Measurements from ENCODE around the gene ANKRD9. TPM values are rescaled to one million over a fixed set of nuclear protein-coding genes. Genes with fewer than 3 reads are reported as not detected.
"Not testable (repeated sequence)": the region's sequence is repeated elsewhere in the genome, so short reads cannot be mapped to it uniquely, and the experiment has no call there.

Gene ANKRD9
- total and polyA plus RNA-seq, 8 donors, result 5.3 to 357 (median 27.0) TPM

GRCh38 chr14:102556098-102556677, 46.6 kb upstream of the ANKRD9 start:
- H3K27ac ChIP-seq, result no peak overlapping the region
- 86 to 97% (median 96%) methylated on average over 6 to 14 of the region's 14 CpGs for WGBS, 5 donors
- TF ChIP-seq EP300 (IDR thresholded peaks at IDR 0.05) (no peak), POLR2AphosphoS5 (IDR thresholded peaks at IDR 0.05) (no peak), POLR2A (IDR thresholded peaks at IDR 0.05) (no peak), CTCF (IDR thresholded peaks at IDR 0.05) (no peak)
- H3K36me3 ChIP-seq, result no peaks in the 10 kb centered on the region
- no peak overlapping the region for H3K4me3 ChIP-seq
- no peak for DNase-seq
- H3K27me3 ChIP-seq, result no peaks in the 10 kb centered on the region
- H3K4me1 ChIP-seq, result peaks cover 0 to 17% (median 12%) of the 10 kb centered on the region in 4 donors
- intact Hi-C loops (cut with DNase I; ENCODE audit: low total_unique reads), result no loop called here
- no peaks in the 10 kb centered on the region for H3K9me3 ChIP-seq

- Histone ChIP-seq H3K36me3 (no peaks in the 10 kb centered on the region), H3K4me1 (peaks cover 0 to 17% (median 12%) of the 10 kb centered on the region in 4 donors), H3K27me3 (no peaks in the 10 kb centered on the region), H3K27ac (peak overlapping the region; percentile 46 to 83 (median 78)), H3K9me3 (no peaks in the 10 kb centered on the region), H3K4me3 (peak overlapping the region; percentile 70 to 90 (median 88))
- intact Hi-C loops (cut with DNase I; ENCODE audit: low total_unique reads), result no loop called here
- peak; percentile 53 to 85 for DNase-seq
- 2 to 5% (median 4%) methylated on average over 28 to 94 of the region's 94 CpGs for WGBS, 5 donors
- TF ChIP-seq CTCF (IDR thresholded peaks at IDR 0.05), result no peak
- no peak for TF ChIP-seq POLR2A (IDR thresholded peaks at IDR 0.05)
- TF ChIP-seq EP300 (IDR thresholded peaks at IDR 0.05), result no peak
- no peak for TF ChIP-seq POLR2AphosphoS5 (IDR thresholded peaks at IDR 0.05)
Measured at GRCh38 chr14:102554821-102555819, 45.5 kb upstream of the ANKRD9 start.

DNA sequence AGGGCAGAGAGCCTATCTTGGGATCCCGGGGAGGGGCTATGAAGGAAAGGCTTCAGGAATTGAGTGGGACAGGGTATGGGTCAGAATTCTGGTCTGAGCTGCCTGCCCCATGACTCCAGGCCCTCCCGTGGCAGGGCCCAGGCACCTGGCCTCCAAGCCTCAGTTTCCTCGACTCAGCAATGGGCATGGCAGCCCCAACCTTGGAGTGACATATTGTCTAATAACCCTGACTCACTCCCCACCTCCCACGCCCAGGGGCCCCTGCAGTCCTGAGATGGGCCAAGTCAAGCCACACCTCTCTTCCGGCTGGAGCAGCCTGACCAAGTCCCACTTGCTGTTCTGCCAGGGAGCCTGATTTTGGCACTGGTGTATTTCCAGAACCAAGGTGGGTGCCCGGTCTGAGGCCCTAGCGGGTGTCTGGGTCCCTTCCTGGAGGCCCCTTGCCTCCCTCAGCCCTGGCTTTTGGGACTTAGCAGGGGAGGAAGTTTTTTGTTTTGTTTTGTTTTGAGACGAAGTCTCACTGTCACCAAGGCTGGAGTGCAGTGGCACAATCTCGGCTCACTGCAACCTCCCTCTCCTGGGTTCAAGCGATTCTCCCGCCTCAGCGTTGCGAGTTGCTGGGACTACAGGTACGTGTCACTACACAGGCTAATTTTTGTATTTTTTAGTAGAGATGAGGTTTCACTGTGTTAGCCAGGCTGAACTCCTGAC, 42.6 kb upstream of the ANKRD9 start:
- Histone ChIP-seq H3K4me3 (no peak overlapping the region), H3K4me1 (peaks cover 0 to 17% (median 12%) of the 10 kb centered on the region in 4 donors), H3K9me3 (no peaks in the 10 kb centered on the region), H3K27me3 (peaks cover 0 to 4% (median 0%) of the 10 kb centered on the region in 3 donors), H3K36me3 (no peaks in the 10 kb centered on the region), H3K27ac (no peak overlapping the region)
- 63 to 70% (median 66%) methylated on average over 12 to 14 of the region's 14 CpGs for WGBS, 5 donors
- intact Hi-C loops (cut with DNase I; ENCODE audit: low total_unique reads), result no loop called here
- TF ChIP-seq POLR2AphosphoS5 (IDR thresholded peaks at IDR 0.05) (no peak), CTCF (IDR thresholded peaks at IDR 0.05) (no peak), EP300 (IDR thresholded peaks at IDR 0.05) (no peak), POLR2A (IDR thresholded peaks at IDR 0.05) (no peak)
- peak; percentile 32 to 82 for DNase-seq

- peaks cover 0 to 17% (median 12%) of the 10 kb centered on the region in 4 donors for H3K4me1 ChIP-seq
- intact Hi-C loops (cut with DNase I; ENCODE audit: low total_unique reads), result not testable (repeated sequence)
- 58 to 67% (median 66%) methylated on average over 3 of the region's 3 CpGs for WGBS, 5 donors
Measured at GRCh38 chr14:102550927-102551401, 41.4 kb upstream of the ANKRD9 start.

More at GRCh38 chr14:102550927-102551401, 41.4 kb upstream of the ANKRD9 start:
- H3K4me3 ChIP-seq, H3K9me3 ChIP-seq, DNase-seq, H3K27ac ChIP-seq, H3K36me3 ChIP-seq: not testable (repeated sequence)
- H3K27me3 ChIP-seq, result peaks cover under 1 to 16% (median 3%) of the 10 kb centered on the region in 3 donors

Measured in stomach (tissue), 9 donors.